Upper lobe of left lung (tissue), 6 donors: ENCODE results near the gene RGSL1. TPM values are rescaled to one million over a fixed set of nuclear protein-coding genes. Genes with fewer than 3 reads are reported as not detected.

ENCODE experiments used
- ATAC-seq, 2 donors: fragments of 200-7000 bp; cut with Tn5 transposase; one replicate each; pipeline ENCODE4 v1.9.1; 2022; ENCODE audit warnings: mild to moderate bottlenecking in 2 of 2, moderate library complexity in 2 of 2; ENCODE audit not compliant: low FRiP score in 2 of 2
- DNase-seq, 2 donors: peaks; one replicate each; pipeline ENCODE4 v3.0.0-alpha.2; 2019 to 2020
- H3K27ac ChIP-seq, 4 donors: fragments of 200-600 bp; sonication (generic); one replicate each; pipeline ENCODE4 v1.5.1; 2016 to 2019
- H3K27me3 ChIP-seq, 4 donors: fragments of 200-600 bp; sonication (generic); one replicate each; pipeline ENCODE4 v1.5.1; 2017 to 2019
- H3K36me3 ChIP-seq, 4 donors: fragments of 200-600 bp; sonication (generic); one replicate each; pipeline ENCODE4 v1.5.1; 2016 to 2019
- H3K4me1 ChIP-seq, 4 donors: fragments of 200-600 bp; sonication (generic); one replicate each; pipeline ENCODE4 v1.5.1; 2018 to 2019
- H3K4me3 ChIP-seq, 4 donors: fragments of 200-600 bp; sonication (generic); one replicate each; pipeline ENCODE4 v1.5.1; 2017 to 2019; ENCODE audit warnings: mild to moderate bottlenecking in 2 of 4, moderate library complexity in 1 of 4
- H3K9me3 ChIP-seq, 4 donors: fragments of 200-600 bp; sonication (generic); one replicate each; pipeline ENCODE4 v1.5.1; 2018 to 2019
- EP300 ChIP-seq, 4 donors: sonication (generic); formaldehyde crosslinking; IDR thresholded peaks; one replicate each; pipeline ENCODE4 v1.5.1; 2017; ENCODE audit warnings: antibody characterized with exemption in 4 of 4, control low read depth in 2 of 4
- POLR2A ChIP-seq, 4 donors: fragments of 450-650 bp; IDR thresholded peaks; one replicate each; pipeline ENCODE4 v1.5.1; 2016 to 2017; ENCODE audit warnings: antibody characterized with exemption in 4 of 4, mild to moderate bottlenecking in 2 of 4
- POLR2AphosphoS5 ChIP-seq, 2 donors: sonication (generic); formaldehyde crosslinking; IDR thresholded peaks; one replicate each; pipeline ENCODE4 v1.5.1; 2017; ENCODE audit warnings: antibody characterized with exemption in 2 of 2
- WGBS, 2 donors: methylation state at CpG; one replicate each; pipeline ENCODE4 v1.1.5; 2017 to 2018; 5-methylcytosine and 5-hydroxymethylcytosine counted together
- total RNA-seq, 6 donors: library from RNA; depleted of rRNA in 4 of 6; stranded (reverse); fragments of >200 nt in 4 of 6; gene quantifications; one replicate each; pipeline versions ENCODE4 v1.1.0 to v1.2.1, GENCODE V29; 2016 to 2021
- TF ChIP-seq, protein P1 (sequence below), 6 experiments: fragments of 450-650 bp in 4 of 6; fragments of 200-600 bp in 2 of 6; sonication (generic) in 2 of 6; IDR thresholded peaks; one replicate each; pipeline ENCODE4 v1.5.1; 2016 to 2019; ENCODE audit warnings: antibody characterized with exemption in 6 of 6
- donor health status: DM: no; HTN: no; CAD: no; lungs with moderate emphysema.
- donor health status: DM: no; HTN: yes; CAD: no; lungs with severe emphysema.

Gene RGSL1
- total RNA-seq, 6 donors from 2014 or later: not detected

DNA sequence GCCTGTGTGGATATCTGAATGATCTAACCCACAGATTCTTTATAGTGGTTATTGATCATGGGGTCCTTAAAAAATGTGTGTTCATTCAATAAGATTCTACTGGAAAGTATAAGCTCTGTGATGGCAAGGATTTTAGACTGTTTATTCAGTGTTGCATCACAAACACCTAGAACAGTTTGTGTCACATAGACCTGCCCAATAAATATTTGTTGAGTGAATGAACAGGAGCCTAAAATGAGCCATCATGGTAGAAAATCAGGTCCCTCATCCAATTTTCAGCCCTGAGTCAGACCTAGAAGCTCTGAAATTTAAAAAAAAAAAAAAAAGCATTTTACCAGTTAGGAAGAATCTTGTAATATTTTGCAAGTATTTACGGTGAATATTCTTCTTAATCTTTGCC, 2.3 kb upstream of the RGSL1 start:
- Histone ChIP-seq H3K4me3 (no peak overlapping the region), H3K4me1 (no peaks in the 10 kb centered on the region), H3K9me3 (no peaks in the 10 kb centered on the region), H3K36me3 (no peaks in the 10 kb centered on the region), H3K27me3 (no peaks in the 10 kb centered on the region), H3K27ac (no peak overlapping the region)
- 89 to 90% methylated on average over 1 of the region's 1 CpG for WGBS, 2 donors
- TF ChIP-seq POLR2AphosphoS5 (IDR thresholded peaks at IDR 0.05): no peak
- TF ChIP-seq, protein P1, sequence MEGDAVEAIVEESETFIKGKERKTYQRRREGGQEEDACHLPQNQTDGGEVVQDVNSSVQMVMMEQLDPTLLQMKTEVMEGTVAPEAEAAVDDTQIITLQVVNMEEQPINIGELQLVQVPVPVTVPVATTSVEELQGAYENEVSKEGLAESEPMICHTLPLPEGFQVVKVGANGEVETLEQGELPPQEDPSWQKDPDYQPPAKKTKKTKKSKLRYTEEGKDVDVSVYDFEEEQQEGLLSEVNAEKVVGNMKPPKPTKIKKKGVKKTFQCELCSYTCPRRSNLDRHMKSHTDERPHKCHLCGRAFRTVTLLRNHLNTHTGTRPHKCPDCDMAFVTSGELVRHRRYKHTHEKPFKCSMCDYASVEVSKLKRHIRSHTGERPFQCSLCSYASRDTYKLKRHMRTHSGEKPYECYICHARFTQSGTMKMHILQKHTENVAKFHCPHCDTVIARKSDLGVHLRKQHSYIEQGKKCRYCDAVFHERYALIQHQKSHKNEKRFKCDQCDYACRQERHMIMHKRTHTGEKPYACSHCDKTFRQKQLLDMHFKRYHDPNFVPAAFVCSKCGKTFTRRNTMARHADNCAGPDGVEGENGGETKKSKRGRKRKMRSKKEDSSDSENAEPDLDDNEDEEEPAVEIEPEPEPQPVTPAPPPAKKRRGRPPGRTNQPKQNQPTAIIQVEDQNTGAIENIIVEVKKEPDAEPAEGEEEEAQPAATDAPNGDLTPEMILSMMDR (IDR thresholded peaks at IDR 0.05): no peak
- TF ChIP-seq EP300 (IDR thresholded peaks at IDR 0.05): no peak
- TF ChIP-seq POLR2A (IDR thresholded peaks at IDR 0.05): no peak
- ATAC-seq: no peak
- DNase-seq: no peak

DNA sequence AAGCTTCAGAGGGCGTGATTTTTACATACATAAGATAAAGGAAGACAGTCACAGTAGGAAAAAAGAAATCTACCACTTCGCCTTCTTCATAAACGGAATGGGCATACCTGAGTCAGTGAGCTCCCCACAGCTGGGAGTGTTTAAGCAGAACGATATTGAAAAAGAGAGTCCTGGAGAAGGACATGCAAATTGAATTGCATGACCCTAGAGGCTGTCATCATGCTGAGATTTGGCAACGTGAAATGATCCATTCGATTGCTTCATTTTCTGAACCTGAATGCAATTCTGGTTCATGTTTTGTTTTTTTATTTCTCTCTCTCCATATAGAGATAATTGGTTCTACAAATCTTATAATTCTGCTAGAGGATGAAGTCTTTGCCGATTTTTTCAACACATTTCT, 3.7 kb downstream of the RGSL1 start:
- WGBS, 2 donors: 67 to 75% methylated on average over 7 of the region's 7 CpGs
- Histone ChIP-seq H3K4me3 (no peak overlapping the region), H3K9me3 (no peaks in the 10 kb centered on the region), H3K36me3 (no peaks in the 10 kb centered on the region), H3K27me3 (no peaks in the 10 kb centered on the region), H3K4me1 (no peaks in the 10 kb centered on the region), H3K27ac (no peak overlapping the region)
- TF ChIP-seq, protein P1 (IDR thresholded peaks at IDR 0.05): no peak
- TF ChIP-seq EP300 (IDR thresholded peaks at IDR 0.05) (no peak), POLR2A (IDR thresholded peaks at IDR 0.05) (no peak), POLR2AphosphoS5 (IDR thresholded peaks at IDR 0.05) (no peak)
- ATAC-seq (no peak), DNase-seq (no peak)

DNA sequence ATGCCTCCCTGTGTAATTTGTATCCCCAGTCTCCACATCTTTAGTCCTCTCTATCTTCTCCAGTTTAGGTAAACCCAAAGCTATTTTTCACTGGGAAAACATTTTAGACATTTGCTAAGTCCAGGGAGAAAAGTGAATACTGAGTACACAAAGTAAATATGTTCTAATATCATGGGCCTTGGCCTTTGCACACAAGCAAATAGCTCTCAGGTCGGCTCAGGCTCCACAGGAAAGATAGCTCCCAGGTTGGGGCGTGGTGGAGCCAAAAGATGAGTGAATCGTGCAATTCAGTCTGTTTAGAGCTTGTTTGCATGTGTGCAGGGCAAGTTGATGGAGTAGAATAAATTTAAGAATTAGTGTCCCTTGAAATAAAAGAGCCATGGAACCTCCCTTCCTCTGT, 7.9 kb downstream of the RGSL1 start:
- 65 to 69% methylated on average over 3 of the region's 3 CpGs for WGBS, 2 donors
- H3K27ac ChIP-seq: no peak overlapping the region
- H3K27me3 ChIP-seq: no peaks in the 10 kb centered on the region
- no peaks in the 10 kb centered on the region for H3K9me3 ChIP-seq
- no peak overlapping the region for H3K4me3 ChIP-seq
- TF ChIP-seq POLR2A (IDR thresholded peaks at IDR 0.05) (no peak), POLR2AphosphoS5 (IDR thresholded peaks at IDR 0.05) (no peak), EP300 (IDR thresholded peaks at IDR 0.05) (no peak)
- TF ChIP-seq, protein P1 (IDR thresholded peaks at IDR 0.05): no peak
- DNase-seq: no peak
- ATAC-seq: no peak
- H3K4me1 ChIP-seq: peaks cover 0 to 6% (median 4%) of the 10 kb centered on the region in 4 donors
- no peaks in the 10 kb centered on the region for H3K36me3 ChIP-seq

DNA sequence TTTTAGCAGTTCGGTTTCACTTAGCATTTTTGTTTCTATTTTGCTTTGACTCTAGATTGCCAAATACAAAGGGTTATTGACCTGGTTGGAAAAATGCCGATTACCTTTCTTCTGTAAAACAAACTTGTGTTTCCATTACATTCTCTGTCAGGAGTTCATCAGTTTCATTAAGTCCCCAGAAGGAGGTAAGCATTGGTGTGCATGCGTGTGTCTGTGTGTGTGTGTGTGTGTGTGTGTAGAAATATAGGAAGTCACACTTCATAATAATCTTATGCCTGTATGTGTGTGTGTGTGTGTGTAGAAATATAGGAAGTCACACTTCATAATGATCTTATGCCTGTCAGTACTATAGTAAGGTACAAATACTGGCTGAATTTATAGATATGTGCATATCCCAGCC, 10.0 kb downstream of the RGSL1 start:
- Histone ChIP-seq H3K27me3 (no peaks in the 10 kb centered on the region), H3K9me3 (no peaks in the 10 kb centered on the region), H3K27ac (no peak overlapping the region), H3K36me3 (no peaks in the 10 kb centered on the region), H3K4me3 (no peak overlapping the region), H3K4me1 (peaks cover 0 to 6% (median 4%) of the 10 kb centered on the region in 4 donors)
- TF ChIP-seq POLR2AphosphoS5 (IDR thresholded peaks at IDR 0.05): no peak
- TF ChIP-seq POLR2A (IDR thresholded peaks at IDR 0.05): no peak
- TF ChIP-seq, protein P1 (IDR thresholded peaks at IDR 0.05): no peak
- TF ChIP-seq EP300 (IDR thresholded peaks at IDR 0.05): no peak
- 67 to 72% methylated on average over 3 of the region's 3 CpGs for WGBS, 2 donors
- no peak for DNase-seq
- no peak for ATAC-seq

DNA sequence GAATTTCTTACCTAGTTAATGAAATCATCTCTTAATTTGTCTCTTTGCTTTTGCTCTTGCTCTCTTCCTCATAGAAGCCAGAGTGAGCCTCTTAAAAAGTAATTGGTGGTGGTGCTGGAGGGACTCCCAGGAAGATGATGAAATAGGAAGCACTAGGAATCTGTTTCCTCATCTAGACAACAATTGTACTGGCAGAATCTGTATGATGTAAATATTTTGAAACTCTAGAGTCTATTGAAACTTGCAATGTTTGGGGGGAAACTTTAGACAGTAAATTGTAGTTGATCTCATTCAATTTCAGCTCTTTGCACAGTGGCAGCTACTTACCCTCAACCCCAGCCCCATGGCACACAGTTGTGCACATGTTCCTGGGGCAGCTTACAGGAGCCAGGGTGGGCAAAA, 10.6 kb downstream of the RGSL1 start:
- Histone ChIP-seq H3K9me3 (no peaks in the 10 kb centered on the region), H3K27me3 (no peaks in the 10 kb centered on the region), H3K4me3 (no peak overlapping the region), H3K27ac (no peak overlapping the region), H3K36me3 (no peaks in the 10 kb centered on the region), H3K4me1 (peaks cover 0 to 6% (median 4%) of the 10 kb centered on the region in 4 donors)
- TF ChIP-seq EP300 (IDR thresholded peaks at IDR 0.05): no peak
- DNase-seq: peak in 1 of 2 donors; percentile 28
- ATAC-seq: peak in 1 of 2 donors; percentile 53
